ENCODE results near the gene DACH1. TPM values are rescaled to one million over a fixed set of nuclear protein-coding genes. Genes with fewer than 3 reads are reported as not detected.

DACH1 gene
- total and polyA plus RNA-seq, 2 of the 8 experiments (the other 6 are each of a cell fraction or from before 2014, with no cell fraction given) = 0.12 to 0.67 TPM

DNA sequence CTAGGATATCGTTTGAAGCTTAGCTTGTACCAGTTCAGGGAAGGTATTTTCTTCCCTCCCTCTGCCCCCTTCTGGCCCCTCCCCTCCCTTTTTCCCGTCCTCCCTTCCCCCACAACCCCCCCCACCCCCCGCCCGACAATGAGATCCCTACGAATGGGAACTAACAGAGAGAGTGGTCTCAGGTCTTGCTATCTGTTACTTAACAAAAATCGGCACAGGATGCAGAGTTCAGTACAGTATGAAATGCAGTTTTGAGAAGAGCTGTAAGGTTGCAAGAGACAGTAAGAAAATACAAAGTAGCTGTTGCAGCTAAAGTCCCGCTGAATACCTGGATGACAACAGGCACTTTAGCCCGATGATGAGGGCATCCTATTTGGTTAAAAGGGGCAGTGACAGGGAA is 3.1 kb upstream of the DACH1 start (continued):
- TF ChIP-seq CHD7 (IDR thresholded peaks at IDR 0.05; ENCODE audit: insufficient replicate concordance, low read length) = no peak
- no peak for TF ChIP-seq KDM1A (IDR thresholded peaks at IDR 0.05; ENCODE audit: borderline replicate concordance, low read length)
- TF ChIP-seq CHD2 (IDR thresholded peaks at IDR 0.05; ENCODE audit: low read length) = no peak
- no peak for TF ChIP-seq RNF2 (IDR thresholded peaks at IDR 0.05; ENCODE audit: borderline replicate concordance, low read depth, low read length, missing control alignments, poor library complexity, severe bottlenecking)
- no peak for TF ChIP-seq SIN3A (conservative IDR thresholded peaks at IDR 0.05 in 1 of 2, IDR thresholded peaks at IDR 0.05 in 1 of 2; ENCODE audit: low read depth in 1 of 2, low read length in 2 of 2)
- TF ChIP-seq MAFK (IDR thresholded peaks at IDR 0.05; ENCODE audit: low read depth, low read length) = no peak
- TF ChIP-seq CREB1 (IDR thresholded peaks at IDR 0.05) = no peak
- TF ChIP-seq TAF1 (IDR thresholded peaks at IDR 0.05; ENCODE audit: low read depth, low read length) = no peak
- TF ChIP-seq POLR2A (IDR thresholded peaks at IDR 0.05; ENCODE audit: control extremely low read depth in 1 of 2, low read depth in 2 of 2, low read length in 2 of 2) = no peak
- TF ChIP-seq JUND (IDR thresholded peaks at IDR 0.05; ENCODE audit: low read length) = no peak

Measured in H1 (cell line).